ENCODE results near the gene ATP4B. TPM values are rescaled to one million over a fixed set of nuclear protein-coding genes. Genes with fewer than 3 reads are reported as not detected.

ATP4B gene
- total RNA-seq, 1 donor from 2014 or later = not detected

DNA sequence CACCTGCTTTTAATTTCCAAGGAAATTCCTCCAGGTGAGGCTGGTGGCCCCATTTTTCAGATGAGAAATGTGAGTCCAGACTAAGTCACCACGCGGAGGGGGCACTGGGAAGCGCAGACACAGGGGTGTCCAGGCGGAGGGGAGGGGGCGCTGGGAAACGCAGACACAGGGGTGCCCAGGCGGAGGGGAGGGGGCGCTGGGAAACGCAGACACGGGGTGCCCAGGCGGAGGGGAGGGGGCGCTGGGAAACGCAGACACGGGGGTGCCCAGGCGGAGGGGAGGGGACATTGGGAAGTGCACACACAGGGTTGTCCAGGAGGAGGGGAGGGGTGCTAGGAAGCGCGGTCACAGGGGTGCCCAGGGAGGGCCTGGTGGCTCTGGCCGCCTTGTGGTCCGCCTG lies 12.5 kb upstream of the ATP4B start:
- DNase-seq (ENCODE audit: low spot score) = no peak

DNA sequence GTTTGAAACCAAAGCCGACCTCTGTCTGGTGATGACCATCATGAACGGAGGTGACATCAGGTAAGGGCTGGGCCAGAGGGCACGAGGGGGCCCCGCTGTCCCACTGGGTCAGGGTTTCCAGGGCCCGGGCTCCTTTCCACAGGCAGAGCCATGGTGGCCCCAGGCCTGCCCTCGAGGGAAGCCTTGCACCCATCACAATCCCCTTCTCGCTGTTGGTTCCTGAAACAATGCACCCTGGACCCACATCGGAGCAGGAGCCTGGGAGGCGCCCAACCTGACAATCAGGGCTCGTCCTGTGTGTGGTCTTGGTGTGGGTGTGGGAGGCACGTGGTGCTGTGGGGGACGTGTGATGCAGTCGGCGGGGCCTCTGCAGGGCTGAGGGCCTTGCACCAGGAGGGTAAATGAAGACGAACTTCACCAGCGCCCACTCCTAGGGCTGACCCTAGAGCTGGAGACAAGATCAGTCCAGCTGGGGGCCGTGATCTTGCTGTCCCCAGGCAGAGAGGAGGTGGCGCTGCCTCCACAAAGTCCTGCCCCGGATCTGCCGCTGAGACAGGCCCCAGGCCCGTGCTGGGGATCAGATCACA lies 11.8 kb upstream of the ATP4B start:
- Mint-ChIP-seq H3K27me3 (ENCODE audit: insufficient read depth, low read depth) (peaks cover 8% of the 10 kb centered on the region), H3K9me3 (no peaks in the 10 kb centered on the region), H3K36me3 (no peaks in the 10 kb centered on the region), H3K27ac (no peak overlapping the region), H3K4me1 (peaks cover 4% of the 10 kb centered on the region), H3K4me3 (no peak overlapping the region)
- Histone ChIP-seq H4K20me1 (ENCODE audit: low read depth) (no peaks in the 10 kb centered on the region), H3K4me3 (no peak overlapping the region), H3K36me3 (no peaks in the 10 kb centered on the region), H3K79me2 (ENCODE audit: low read depth) (no peaks in the 10 kb centered on the region), H3K4me1 (no peaks in the 10 kb centered on the region), H2AFZ (replicated peaks) (no peak overlapping the region), H3K9me3 (ENCODE audit: low read depth) (no peaks in the 10 kb centered on the region), H3K27ac (no peak overlapping the region), H3F3A (ENCODE audit: low read depth) (no peaks in the 10 kb centered on the region), H3K4me2 (no peak overlapping the region), H3K27me3 (no peaks in the 10 kb centered on the region), H3K9ac (no peak overlapping the region)
- TF ChIP-seq EZH2phosphoT487 (IDR thresholded peaks at IDR 0.05) (no peak), EZH2 (IDR thresholded peaks at IDR 0.05) (no peak)
- TF ChIP-seq, protein P1, sequence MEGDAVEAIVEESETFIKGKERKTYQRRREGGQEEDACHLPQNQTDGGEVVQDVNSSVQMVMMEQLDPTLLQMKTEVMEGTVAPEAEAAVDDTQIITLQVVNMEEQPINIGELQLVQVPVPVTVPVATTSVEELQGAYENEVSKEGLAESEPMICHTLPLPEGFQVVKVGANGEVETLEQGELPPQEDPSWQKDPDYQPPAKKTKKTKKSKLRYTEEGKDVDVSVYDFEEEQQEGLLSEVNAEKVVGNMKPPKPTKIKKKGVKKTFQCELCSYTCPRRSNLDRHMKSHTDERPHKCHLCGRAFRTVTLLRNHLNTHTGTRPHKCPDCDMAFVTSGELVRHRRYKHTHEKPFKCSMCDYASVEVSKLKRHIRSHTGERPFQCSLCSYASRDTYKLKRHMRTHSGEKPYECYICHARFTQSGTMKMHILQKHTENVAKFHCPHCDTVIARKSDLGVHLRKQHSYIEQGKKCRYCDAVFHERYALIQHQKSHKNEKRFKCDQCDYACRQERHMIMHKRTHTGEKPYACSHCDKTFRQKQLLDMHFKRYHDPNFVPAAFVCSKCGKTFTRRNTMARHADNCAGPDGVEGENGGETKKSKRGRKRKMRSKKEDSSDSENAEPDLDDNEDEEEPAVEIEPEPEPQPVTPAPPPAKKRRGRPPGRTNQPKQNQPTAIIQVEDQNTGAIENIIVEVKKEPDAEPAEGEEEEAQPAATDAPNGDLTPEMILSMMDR (IDR thresholded peaks at IDR 0.05) = no peak
- no peak for DNase-seq (ENCODE audit: low spot score)

More for the DNA sequence above, 12.5 kb upstream of the ATP4B start:
- Histone ChIP-seq H3K9me3 (ENCODE audit: low read depth) (no peaks in the 10 kb centered on the region), H3K9ac (no peak overlapping the region), H3K4me2 (no peak overlapping the region), H3K4me1 (no peaks in the 10 kb centered on the region), H3K4me3 (no peak overlapping the region), H4K20me1 (ENCODE audit: low read depth) (no peaks in the 10 kb centered on the region), H3F3A (ENCODE audit: low read depth) (no peaks in the 10 kb centered on the region), H2AFZ (replicated peaks) (no peak overlapping the region), H3K27me3 (no peaks in the 10 kb centered on the region), H3K79me2 (ENCODE audit: low read depth) (no peaks in the 10 kb centered on the region), H3K27ac (no peak overlapping the region), H3K36me3 (no peaks in the 10 kb centered on the region)
- H3K27me3 Mint-ChIP-seq (ENCODE audit: insufficient read depth, low read depth) = peaks cover 8% of the 10 kb centered on the region
- H3K9me3 Mint-ChIP-seq = no peaks in the 10 kb centered on the region
- H3K4me1 Mint-ChIP-seq = peaks cover 4% of the 10 kb centered on the region
- no peak overlapping the region for H3K4me3 Mint-ChIP-seq
- TF ChIP-seq EZH2phosphoT487 (IDR thresholded peaks at IDR 0.05) (no peak), EZH2 (IDR thresholded peaks at IDR 0.05) (no peak)
- TF ChIP-seq, protein P1 (IDR thresholded peaks at IDR 0.05) = no peak
- no peak overlapping the region for H3K27ac Mint-ChIP-seq
- no peaks in the 10 kb centered on the region for H3K36me3 Mint-ChIP-seq

DNA sequence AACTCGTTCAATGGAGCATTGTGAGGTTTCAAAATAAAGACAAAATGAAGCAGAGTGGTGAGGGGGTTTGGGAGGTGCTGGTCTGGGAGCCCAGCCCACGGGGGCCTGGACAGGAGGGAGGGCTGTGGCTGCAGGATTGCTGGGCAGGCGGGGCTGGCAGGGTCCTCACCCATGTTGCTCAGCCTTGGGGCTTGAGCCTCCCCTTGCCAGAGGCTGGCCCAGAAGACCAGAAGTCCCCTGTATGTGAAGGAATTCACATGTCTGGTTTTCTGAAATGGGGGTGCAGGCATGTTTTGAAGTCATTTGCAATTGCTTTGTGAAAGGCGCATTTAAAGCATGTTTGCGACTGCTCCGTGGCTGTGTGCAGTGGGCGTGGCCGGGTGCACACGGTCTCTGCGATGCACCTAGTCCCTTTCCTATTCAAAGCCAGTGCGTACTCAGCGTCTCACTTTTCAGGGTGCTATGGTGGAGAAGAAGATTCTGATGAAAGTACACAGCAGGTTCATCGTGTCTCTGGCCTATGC lies 11.3 kb upstream of the ATP4B start:
- Mint-ChIP-seq H3K4me3 (no peak overlapping the region), H3K9me3 (no peaks in the 10 kb centered on the region), H3K27ac (peak overlapping the region; percentile 76), H3K27me3 (ENCODE audit: insufficient read depth, low read depth) (peaks cover 11% of the 10 kb centered on the region), H3K36me3 (no peaks in the 10 kb centered on the region), H3K4me1 (peaks cover 8% of the 10 kb centered on the region)
- DNase-seq (ENCODE audit: low spot score) = no peak
- no peaks in the 10 kb centered on the region for H3K27me3 ChIP-seq
- H4K20me1 ChIP-seq (ENCODE audit: low read depth) = no peaks in the 10 kb centered on the region
- no peak overlapping the region for H2AFZ ChIP-seq (replicated peaks)
- no peaks in the 10 kb centered on the region for H3K79me2 ChIP-seq (ENCODE audit: low read depth)
- H3K4me3 ChIP-seq = no peak overlapping the region
- no peak overlapping the region for H3K9ac ChIP-seq
- no peaks in the 10 kb centered on the region for H3F3A ChIP-seq (ENCODE audit: low read depth)
- no peak overlapping the region for H3K27ac ChIP-seq
- H3K4me2 ChIP-seq = no peak overlapping the region
- H3K9me3 ChIP-seq (ENCODE audit: low read depth) = no peaks in the 10 kb centered on the region
- H3K4me1 ChIP-seq = no peaks in the 10 kb centered on the region
- TF ChIP-seq, protein P1 (IDR thresholded peaks at IDR 0.05) = no peak
- TF ChIP-seq EZH2phosphoT487 (IDR thresholded peaks at IDR 0.05) = no peak
- no peaks in the 10 kb centered on the region for H3K36me3 ChIP-seq
